DMS79 treated with DMSO at 0.1 percent for 48 hours (cell line): ENCODE data around the gene RHBDD2.

Experiments used
- DNase-seq: peaks from one replicate; lab custom pipeline; 2025; lab: John Stamatoyannopoulos, UW

RHBDD2 gene

DNA sequence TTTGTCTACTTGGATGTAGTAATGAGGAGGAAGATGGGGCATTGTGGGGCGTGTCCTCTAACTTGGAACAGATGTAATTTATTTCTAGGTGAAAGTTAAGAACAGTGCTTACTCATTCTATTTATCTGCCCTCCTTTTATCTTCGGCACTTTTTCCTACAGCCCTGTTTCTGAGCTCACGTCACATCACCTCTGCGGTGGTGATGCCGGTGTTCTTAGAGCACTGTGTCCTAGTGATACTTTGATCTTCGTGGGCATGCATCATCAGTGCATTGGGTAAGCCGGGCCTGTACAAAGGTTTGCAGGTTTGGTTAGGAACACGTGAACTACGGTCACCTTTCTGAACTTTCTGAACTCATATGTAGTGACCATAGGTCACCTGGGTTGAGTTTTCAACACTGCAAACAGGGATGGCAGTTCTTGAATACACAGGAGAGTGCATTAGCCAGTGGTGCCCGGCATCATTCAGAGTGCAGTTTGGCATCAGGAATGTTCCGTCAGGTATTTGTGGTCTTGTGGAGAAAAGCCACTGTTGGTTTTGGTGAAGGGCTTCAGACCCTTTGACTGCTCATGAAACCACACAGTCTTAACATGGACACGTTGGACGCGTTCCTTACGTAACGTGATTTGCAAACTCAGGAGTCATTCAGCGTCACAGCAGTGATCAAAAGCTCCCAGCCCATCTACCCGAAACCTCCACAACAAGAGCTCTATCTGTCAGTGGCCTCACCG, 41.8 kb downstream of the RHBDD2 start:
- DNase-seq = no peak

DNA sequence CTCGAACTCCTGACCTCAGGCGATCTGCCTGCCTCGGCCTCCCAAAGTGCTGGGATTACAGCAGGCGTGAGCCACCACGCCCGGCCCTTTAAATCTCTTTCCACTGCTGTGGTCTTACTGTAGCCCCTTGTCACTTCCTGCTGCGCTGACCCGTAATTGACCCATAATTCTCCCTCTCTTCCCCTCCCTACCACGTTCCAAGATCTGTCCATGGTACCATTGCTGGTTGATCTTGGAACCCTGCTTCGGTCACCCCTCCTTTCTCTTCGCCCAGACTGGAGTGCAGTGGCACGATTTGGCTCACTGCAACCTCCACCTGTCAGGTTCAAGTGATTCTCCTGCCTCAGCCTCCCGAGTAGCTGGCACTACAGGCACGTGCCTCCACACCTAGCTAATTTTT, 42.6 kb downstream of the RHBDD2 start:
- no peak for DNase-seq

DNA sequence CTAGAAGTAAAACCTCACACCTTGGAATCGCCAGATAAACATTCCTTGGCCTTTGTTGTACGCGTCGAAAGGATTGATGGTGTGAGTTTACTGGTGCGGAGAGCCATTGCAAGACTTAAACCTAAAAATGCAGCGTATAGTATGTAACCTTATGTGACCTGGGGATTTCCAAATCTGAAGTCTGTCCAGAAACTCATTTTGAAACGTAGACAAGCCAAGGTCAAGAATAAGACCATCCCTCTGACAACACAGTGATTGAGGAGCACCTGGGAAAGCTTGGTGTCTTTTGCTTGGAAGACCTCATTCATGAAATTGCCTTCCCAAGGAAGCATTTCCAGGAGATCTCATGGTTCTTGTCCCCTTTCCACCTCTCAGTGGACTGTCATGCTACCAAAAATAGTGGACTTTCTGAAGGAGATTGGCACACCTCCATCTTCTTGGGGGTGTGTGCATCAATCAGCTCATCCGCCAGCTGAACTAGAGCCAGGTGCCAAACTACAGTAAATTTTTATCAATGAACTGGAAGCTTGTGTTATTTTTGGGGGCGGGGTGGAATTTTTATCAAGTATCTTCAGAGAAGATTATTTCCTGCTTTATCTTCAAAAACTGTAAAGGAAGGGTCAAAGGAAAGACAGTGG, 44.3 kb downstream of the RHBDD2 start:
- no peak for DNase-seq

GRCh38 chr7:75924256-75924655, 45.4 kb downstream of the RHBDD2 start:
- DNase-seq = no peak

DNA sequence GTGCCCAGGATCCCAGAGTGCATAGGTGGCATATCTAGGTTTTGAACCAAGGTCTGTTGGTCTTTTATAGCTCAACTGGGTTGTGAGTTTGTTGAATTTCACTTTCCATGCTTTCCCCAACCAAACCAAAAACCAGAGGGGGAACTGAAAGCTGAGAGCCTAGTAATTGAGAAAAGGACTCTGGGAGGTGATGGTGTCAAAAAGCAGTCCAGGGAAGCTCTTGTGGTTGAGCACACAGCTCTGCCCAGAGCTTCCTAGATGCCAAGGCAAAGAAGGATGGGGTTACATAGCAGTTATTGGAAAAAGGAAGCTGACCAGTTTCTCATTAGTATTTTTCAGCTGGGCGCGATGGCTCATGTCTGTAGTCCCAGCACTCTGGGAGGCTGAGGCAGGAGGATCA, 46.1 kb downstream of the RHBDD2 start:
- no peak for DNase-seq

GRCh38 chr7:75925717-75926435, 47.0 kb downstream of the RHBDD2 start:
- no peak for DNase-seq

GRCh38 chr7:75928568-75928914, 49.7 kb downstream of the RHBDD2 start:
- DNase-seq = no peak

DNA sequence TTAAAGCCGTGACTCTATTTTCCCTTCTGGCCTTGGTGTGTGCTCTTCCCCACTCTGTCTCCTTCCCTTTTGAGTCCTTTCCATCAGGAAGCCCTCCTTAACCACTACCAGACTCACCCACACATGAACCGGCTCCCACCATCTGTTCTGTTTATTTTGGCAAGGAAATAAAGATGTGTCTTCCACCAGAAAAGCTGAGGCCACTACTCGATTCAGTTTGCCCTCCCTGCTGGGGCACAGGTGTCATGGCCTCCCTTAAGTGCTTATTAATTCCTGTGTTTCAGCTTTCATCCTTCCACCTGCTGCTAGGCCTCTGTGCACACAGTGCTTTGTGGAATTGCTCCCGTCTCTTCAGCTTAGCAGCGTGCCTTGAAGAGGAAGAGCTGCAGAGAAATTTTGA, 52.8 kb downstream of the RHBDD2 start:
- peak; percentile 97 for DNase-seq

- DNase-seq = no peak
Measured at GRCh38 chr7:75937958-75938786, 59.3 kb downstream of the RHBDD2 start.
